Activated CD4-positive, CD25-positive, alpha-beta regulatory T cell treated with anti-CD3 and anti-CD28 coated beads, Interleukin-2, amount 50 U/mL, for 16 hours (primary cell): ENCODE measurements around the gene PWP2.
"Not testable (repeated sequence)": the region's sequence is repeated elsewhere in the genome, so short reads cannot be mapped to it uniquely, and the experiment has no call there.

Experiments used
- DNase-seq: peaks from one replicate; pipeline ENCODE4 v3.0.0-alpha.2; 2020; ENCODE audit warnings: low read depth, low spot score

Gene PWP2

DNA sequence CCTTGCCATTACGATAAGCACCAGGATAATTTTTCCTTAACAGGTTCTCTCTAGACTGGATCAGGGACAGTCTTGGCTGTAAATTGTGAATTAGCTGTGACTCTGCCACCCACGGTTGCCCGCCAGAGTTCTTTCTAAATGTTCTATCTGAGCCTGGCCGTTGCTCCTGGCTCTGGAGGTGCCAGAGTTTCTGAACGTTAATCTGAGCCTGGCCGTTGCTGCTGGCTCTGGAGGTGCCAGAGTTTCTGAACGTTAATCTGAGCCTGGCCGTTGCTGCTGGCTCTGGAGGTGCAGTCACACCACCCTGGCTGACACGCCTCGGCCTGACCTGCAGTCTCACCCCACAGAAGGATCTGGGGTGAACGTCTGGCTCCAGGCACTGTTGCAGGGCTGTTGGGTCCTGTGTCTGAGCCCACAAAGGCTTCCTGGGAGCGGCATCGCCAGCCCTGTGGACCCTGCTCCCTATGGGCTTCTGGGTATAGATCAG, 56.0 kb downstream of the PWP2 start:
- DNase-seq = not testable (repeated sequence)

DNA sequence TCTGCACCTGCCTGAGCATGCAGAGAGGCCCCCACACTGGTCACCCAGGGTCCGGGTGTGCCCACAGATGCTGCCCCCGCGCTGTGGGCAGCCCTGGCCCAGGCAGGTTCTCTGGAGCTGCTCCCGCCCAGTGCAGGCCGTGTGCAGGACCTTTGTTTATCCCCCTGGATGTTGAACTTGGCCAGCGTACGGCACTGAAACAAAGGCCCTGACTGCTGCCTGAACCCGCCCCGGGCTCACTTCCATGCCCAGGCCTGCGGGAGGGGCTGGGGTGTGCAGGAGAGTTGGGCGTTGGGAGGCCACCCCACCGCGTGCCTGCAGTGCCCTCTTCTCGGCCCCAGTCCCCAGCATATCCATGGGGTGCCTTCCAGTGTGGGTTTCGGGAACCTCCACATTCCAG, 58.7 kb downstream of the PWP2 start:
- DNase-seq = not testable (repeated sequence)

DNA sequence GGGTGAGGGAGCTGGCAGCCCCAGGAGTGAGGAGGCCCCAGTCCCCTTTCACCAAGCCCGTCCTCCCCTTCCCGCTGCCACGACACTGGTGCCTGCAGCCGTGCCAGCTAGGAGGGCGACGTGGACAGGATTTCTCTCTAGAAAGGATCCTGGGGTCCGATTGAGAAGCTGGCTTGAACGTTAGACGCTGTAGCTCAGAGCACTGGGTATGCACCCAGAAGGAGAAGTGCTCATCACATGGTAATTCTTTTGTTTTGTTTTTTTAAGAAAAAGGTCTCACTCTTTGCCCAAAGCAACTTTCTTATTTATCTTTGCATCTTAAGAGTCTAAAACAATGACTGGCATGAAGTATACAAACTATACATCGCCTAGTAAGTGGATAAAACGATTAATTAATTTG, 60.3 kb downstream of the PWP2 start:
- DNase-seq = not testable (repeated sequence)

DNA sequence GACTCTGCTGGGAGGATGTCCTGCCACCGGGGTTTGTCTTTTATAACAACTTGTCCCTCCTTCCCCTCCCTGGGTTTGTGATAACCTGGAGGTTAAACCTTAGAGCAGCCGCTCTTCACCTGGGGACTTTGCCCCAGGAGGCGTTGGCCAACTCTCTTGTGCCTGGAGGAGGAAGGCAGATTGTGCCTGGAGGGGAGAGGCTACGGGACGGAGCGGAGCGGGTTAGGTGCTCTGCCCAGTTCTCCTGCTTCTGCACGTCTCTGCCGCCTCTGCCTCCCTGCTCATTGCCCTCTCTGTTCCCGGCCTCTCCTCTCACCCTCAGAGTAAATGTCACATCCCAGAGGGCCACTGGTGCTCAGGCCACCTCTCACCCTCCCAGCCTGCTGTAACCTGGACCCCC, 63.1 kb downstream of the PWP2 start:
- DNase-seq = not testable (repeated sequence)

DNA sequence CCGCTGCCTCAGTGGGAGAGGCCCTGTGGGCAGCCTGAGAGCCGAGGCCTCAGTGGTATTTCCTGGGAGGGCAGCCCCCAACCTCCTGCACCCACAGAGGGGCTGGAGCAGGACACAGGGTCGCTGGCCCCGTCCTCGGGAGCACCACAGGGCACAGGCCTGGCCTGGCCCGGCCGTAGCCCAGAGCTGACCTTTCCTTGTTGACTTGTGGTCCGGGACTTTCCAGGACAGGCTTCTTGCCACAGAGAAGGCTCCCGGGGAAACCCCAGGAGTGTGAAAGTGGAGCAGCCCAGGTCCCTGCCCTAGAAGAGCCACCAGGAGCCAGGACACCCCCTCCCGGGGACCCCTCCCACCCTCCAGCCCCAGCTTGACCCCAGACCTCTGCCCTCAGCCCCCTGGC, 63.7 kb downstream of the PWP2 start:
- DNase-seq = not testable (repeated sequence)

DNA sequence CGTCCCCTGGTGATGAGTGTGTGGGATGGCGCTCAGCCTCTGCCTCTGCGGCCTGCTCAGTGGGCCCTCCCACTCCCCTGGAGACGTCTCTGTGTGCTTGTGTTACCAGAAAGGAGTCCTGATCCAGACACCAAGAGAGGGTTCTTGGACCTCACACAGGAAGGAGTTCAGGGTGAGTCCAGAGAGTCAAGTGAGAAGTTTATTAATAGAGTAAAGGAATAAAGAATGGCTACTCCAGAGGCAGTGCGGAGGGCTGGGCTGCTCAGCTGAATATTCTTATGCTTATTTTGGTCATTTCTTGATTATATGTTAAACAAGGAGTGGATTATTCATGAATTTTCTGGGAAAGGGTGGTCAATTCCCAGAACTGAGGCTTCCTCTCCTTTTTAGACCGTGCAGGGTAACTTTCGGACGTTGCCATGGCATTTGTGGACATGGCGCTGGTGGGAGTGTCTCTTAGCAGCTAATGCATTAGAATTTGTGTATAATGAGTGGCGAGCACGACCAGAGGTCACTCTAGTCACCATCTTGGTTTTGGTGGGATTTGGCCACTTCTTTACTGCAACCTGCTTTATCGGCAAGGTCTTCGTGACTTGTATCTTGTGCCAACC, 64.9 kb downstream of the PWP2 start:
- not testable (repeated sequence) for DNase-seq

DNA sequence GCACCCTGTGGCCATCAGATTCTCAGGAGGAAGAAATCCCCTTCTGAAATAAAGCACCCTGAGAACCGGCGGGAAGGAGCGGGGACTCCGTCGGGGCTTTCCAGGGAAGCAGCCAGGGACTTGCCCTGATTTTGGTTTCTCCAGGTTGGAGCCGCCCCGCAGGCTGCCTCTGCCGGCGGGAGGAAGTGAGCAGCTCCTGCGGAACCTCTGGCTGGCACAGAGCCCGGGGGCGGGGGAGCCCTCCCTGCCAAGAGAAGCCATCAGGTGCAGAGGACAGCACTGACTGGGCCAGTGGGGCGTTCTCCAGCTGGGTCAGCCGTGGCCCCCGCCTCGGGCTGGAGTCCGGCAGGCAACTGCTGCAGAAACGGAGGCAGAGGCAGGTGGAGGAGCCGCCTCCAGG, 65.5 kb downstream of the PWP2 start:
- DNase-seq = not testable (repeated sequence)

DNA sequence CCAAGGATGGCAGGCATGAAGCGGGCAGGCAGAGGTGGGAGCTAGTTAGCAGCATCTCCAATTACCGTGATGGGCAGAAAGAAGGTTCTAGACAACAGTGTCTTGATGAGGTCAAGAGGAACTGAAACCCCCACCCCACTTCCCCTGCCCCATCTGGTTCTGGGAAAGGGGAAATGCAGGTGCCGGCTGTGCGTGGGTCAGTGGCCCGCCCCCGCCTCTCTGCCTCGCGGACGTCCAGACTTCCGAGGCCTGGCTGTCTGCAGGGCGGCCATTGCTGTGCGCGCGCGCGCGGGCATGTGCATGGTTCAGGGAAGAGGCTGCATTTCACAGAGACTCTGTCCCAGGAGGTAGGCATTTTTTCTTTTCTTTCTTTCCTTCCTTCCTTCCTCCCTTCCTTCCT, 68.0 kb downstream of the PWP2 start:
- not testable (repeated sequence) for DNase-seq

DNA sequence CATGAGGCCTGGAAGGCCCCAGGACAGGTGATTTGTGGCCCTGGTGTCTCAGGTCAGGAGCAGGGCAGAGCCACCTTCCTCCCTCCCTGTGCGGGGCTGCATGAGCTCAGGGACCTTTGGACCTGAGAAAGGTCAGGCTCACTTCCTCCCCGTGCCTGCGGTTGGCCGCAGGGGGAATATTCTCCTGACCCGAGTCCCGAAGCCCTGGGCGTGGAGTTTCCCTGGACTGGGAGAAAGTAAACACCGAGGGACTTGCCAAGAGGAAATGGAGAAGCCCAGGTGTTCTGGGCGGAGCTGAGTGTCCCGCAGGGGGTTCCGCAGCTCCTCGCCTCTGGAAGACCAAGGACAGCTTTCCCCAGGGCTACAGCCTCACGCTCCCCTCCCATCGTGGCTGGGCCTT, 68.9 kb downstream of the PWP2 start:
- not testable (repeated sequence) for DNase-seq
